Renal cortex interstitium (tissue), 11 donors: ENCODE results near the gene NTRK3. TPM values are rescaled to one million over a fixed set of nuclear protein-coding genes. Genes with fewer than 3 reads are reported as not detected.

ENCODE experiments used
- DNase-seq, 11 donors: peaks; one replicate each; pipeline ENCODE4 v3.0.0-alpha.2; 2013; ENCODE audit warnings: low read depth in 9 of 11, low spot score in 4 of 11; ENCODE audit errors: extremely low read depth in 1 of 11
- polyA plus RNA-seq, 3 donors: library from polyadenylated mRNA; unstranded; fragments of 120-200 nt; gene quantifications; one replicate each; pipeline ENCODE4 v1.2.1, GENCODE V29; 2013; ENCODE audit not compliant: insufficient read length in 3 of 3

The NTRK3 gene
- polyA plus RNA-seq, 3 donors, result 9.1 to 19.2 (median 13.7) TPM

DNA sequence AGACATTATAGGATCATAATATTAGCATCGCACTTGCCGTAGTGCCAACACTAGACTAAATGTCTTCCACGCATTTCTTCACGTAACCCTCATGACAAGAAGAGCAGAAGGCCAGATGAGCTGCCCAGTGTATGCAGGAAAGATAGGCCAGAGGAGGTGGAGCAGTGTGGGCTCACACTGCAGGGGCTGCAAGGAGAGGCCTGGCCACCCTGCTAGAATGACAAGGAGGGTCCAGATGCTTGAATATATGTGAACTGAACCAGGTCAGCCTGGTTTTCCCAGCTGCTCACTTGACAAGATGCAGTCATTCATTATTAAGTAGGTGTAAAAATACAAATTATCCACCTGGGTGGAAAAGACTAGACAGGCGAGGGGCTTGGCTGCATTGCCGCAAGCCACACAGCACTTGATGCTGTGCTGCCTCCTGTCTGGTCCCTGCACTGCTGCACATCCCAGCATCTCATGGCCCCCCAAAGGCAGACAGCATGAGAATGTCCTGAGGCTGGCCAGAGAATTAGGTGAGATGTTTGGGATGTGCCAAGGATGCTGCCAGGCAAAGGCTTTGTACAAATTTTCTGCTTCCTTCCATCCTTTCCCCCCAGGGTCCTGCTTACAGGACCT is 115.2 kb downstream of the NTRK3 start:
- DNase-seq, result no peak

DNA sequence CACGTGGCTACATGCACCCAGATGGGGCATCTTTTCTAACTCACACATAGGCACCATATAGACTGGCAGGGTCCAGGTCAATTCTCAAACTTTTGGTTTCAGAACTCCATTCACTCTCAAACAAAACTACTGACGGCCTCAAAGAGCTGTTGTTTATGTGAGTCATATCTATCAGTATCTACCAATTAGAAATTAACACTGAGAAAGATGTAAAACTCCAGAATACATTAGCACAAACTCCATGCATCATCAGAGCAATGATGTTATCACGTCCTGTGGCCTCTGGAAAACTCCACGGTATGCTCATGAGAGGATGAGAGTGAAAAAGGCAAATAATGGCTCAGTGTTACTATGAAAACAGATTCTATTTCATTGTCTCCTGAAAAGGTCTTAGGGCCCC is 116.1 kb downstream of the NTRK3 start:
- DNase-seq, result no peak

DNA sequence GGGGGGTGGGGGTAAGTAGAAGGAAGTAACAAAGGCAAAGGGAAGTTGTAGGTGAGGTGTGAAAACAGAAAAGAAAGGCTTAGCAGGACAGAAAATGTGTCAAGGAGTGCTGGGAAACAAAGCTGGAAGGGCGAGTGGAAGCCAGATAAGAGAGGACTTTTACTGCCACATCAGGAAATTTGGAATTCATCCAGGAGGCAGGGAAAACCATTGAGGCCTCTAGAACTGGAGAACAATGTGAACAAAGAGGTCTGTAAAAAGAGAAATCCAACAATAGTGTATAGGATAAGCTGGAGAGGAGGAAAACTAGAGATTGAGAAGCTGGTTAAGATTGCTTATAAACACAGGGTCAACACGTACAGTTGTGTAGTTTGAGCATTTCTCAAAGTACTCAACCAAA is 116.6 kb downstream of the NTRK3 start:
- DNase-seq, result no peak

DNA sequence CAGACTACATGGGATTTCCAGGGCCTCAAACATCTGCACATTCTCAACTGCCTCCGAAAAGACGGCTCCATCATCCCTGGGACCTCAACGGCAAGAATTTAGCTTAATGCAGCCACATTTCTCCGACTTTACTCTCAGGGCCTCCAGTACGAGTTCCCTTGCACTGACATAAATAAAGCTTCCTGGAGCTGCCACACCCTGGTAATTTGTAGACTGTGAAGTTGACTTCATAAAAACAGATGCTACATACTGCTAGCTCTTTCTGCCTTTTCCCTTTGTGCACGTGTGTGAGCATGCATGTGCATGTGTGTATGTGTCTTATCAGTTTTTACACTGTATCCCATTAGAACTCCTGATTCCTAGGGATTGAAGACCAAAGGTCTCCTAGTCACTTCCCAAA is 122.7 kb downstream of the NTRK3 start:
- DNase-seq, result no peak

DNA sequence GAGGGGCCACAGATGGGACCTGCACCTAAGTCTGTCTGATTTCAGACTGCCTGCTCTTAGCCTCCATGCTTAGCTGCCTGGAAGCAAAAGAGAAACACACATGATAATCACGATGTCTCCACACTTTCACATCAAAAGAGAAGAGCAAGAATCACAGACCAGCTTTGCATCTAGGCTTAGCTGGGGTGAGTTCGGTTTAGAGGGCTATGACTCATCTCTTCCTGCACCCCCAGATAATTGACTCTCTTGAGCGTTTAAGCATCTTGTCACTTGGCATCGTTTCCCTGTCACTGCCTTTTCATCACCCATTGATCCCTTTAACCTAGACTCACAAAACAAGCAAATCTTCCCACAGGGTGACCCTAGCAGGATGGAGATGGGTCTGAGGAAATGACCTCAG is 124.0 kb downstream of the NTRK3 start:
- DNase-seq, result no peak

DNA sequence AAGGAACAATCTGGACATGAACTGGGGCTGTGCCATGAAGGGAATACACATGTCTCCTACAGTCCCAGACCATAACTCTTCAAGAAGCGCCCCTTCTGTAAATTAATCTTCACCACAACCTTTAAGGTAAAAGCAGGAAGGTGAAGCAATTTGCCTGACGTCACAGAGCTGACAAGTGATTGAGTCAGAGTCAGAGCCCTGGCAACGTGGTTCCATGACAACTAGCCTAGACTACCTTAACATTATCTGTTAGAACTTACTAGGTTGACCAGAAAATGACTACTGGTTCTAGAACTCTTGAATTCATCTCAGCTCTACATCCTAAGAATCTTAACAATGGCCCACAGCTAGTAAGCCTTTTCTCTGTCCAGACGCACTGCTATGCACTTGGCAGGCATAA is 124.6 kb downstream of the NTRK3 start:
- DNase-seq, result no peak

DNA sequence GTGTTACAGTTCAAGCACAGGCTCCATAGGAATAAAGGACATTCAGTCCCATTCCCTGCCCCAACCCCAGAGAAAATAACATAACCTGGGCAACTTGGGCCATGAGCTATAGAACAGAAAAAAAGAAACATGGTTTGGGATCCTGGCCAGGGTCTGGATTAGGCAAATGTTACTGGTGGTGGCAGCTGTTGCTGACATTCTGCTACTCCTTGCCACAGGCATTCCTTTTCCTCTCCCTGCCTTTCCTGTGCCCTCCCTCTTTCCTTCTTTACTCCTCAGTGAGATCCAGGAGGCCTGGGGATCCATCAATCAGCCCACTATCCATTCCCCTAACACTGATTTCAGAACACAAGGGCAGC is 129.1 kb downstream of the NTRK3 start:
- DNase-seq, result no peak

DNA sequence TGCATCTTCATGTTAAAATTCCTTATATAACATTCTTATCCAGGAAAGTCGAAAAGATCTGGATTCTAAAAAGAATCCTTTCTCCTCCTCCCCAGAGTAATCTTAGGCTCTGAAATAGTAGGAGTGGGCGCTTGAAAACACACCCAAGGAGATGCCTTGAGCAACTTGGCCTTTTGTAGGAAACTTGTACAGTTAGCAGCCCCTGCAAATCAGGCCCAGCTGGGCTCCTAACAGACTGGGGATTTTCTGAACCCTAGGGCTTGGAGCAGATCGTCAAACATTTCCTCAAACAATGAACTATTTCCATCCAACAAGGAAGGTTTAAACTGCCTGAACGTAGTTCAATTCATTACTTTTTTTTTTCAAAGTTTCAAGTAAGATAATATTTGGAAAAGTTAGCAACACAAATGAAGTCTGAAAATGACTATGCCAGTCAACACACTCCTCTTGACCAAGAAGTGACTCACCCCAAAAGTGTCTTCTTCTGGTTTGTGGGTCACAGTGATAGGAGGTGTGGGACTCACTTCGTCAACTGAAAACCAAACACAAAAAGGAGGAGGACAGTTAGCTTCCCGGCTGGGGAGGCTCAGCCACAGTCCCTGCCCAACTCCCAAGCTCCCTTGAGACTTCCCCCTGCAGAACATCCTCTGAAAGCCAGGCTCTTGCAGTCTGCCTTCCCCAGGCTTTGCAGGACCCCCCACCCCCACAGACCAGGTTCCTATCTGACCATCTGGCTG is 129.7 kb downstream of the NTRK3 start:
- DNase-seq, result no peak

DNA sequence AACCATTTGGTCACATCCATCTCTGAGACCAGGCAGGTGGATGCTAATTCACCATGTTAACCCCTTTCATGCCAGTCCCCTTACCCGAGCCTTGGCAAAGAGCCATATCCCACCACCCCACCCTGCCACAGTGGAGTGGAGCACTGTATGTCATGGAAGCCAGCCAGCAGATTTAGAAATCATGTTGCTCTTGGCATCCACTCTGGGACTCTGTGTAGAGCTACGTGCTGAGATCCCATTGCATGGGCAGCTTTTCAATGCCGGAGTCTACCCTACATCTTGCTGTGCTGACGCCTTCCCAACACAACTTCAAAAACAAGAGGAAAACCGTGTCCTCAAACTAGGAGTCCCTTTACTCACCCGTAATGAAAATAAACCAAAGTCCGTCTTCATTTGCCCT is 131.0 kb downstream of the NTRK3 start:
- no peak for DNase-seq

DNA sequence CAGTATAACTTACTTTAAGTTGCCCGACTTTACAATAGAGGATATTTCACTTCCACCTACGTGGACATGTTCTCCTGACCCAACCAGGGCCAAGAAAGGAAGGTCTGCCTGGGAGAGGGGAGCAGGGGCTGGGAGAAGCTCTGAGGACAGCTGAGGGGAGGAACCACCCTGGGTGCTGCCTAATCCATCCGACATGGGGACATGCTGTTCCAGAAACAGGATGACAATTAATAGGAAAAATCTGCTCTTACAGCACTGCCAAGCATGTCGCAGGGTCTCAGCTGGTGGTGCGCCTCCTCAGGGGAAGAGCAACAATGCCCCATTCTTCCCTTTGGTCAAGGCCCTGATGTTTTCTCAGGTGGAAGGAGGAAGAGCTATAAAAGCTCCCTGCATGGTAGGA is 132.3 kb downstream of the NTRK3 start:
- DNase-seq, result no peak

DNA sequence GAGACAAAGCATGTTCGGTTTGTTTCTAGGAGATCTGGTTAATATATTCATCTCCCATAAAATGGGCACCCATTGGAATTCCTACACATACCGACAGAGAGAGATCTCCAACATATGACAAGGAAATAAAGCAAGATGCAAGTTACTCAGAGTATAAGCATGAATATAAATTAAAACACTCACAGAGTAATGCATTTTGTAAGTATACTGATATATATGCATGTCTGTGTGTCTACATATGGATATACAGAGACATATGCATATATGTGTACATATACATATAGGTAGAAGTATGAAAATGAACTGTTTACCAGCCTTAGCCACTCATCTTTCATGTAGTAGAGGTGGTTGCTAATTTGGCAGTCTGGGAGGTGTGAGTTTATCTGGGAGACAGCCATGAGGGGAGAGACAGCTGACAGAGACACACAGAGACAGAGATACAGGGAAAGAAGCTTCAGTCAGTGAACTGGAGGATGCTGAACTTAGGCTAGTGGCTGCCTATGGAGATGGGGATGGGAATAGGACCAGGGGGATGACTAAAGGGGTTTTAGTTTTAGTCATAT is 134.5 kb downstream of the NTRK3 start:
- DNase-seq, result no peak

DNA sequence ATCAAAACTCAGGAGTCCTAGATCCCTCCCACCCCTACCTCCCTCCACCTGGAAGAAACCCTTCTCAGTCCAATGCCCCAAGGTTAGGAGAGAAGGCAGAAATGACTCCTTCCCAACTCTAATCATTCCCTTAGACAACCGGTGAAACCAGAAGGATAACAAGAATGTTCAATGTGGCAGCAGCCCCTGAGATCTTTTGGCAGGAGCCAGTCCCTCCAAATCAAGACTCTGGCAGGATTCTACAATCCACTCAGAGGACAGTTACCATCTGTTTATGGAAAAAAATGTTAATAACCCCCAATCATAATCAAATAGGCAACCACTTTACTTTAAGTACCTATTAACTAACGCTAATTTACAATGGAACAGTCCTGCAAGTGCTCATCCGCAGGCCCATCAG is 136.5 kb downstream of the NTRK3 start:
- no peak for DNase-seq

DNA sequence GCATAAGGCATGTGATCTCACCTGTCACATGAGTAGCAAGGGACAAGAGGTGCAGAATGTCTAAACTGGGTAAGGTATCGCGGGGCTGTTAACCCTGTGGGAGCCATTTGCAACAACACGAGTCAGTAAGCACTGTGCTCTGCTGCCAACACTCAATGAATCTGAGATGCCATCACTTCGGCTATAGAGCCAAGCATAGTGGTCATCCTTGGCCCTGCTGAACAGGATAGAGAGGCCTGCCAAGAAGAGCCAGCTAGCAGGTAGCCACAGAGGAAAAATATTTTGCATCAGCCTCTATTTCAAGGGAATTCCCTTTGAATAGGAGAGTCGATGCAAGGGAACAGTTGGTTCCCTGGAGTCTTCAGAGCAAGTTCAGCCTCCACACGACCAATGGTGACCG is 137.8 kb downstream of the NTRK3 start:
- no peak for DNase-seq

DNA sequence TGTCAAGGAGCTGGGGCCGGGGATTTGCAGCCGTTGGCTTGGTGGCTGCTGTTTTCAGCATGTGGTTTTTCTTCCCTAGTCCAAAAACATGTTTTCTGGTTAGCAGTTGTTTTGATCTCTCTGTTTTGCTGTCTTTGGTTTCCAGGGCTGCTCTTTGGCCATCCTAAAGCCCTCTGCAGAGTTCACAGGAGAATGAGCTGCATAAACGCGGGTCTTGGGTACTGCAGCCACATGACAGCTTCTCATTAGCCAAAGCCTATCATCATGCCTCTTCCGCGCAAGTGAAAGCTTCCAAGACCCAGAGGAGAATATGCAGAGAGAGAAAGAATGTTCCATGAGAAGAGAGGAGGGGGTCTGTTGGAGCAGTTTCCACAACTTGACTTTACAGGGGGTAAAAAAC is 138.5 kb downstream of the NTRK3 start:
- DNase-seq, result no peak

DNA sequence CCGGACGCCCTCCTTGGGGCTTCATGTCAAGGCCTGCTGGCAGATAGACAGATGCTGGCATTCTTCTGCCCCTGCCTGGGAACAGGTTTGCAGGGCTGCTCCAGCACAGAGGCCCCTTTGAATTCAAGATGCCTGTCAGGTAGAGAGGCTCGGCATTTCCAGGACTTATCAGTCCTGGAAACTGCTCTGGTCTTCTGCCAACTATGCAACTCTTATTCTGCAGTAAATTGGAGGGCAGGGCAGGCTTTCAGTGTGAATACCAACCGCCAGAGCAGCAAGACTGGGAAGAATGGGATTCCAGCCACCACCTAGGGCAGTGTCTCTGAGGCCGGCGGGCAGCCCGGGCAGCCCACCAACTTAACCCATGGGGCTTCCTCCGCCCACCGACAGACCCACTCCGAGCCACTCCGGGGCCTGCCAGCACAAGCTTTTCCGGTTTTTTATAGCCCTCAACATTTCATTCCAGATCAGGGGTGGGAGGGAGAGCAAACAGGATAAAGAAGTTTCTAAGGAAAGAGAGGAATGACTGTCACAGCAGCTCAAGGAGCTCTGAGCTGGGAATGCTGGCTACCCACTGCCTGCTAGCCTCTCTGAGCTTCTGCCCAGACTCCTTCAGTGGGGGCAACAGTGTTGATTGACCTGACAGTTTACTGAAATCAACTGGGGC is 140.9 kb downstream of the NTRK3 start:
- DNase-seq, result peak in 1 of 11 donors; percentile 3

DNA sequence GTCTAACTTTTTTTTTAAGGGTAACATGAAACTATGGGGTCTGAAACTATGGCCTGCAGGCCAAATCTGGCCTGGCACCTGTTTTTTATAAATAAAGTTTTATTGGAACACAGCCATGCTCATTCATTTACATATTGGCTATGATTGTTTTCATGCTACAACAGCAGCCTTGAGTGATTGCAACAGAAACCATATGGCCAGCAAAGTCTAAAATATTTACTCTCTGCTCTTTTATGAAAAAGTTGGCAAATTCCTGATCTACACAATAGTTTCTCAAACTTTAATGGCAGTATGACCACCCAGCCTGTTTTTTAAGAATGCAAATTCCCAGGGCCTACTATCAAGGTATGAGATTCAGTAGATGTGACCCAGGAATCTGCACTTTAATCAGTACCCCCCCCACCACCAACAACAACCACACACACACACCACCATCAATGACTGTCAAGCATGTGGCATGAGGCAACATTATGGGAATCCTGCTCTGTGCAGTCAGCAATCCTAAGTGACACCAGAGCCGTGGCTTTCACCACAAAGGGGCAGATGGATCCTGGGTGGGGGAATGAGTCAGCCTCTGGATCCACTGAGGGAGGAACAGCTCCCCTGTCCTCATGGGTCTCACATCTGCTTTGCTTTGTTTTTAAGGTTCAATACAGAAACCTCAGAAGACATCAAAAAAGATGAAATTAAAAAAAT is 142.8 kb downstream of the NTRK3 start:
- DNase-seq, result no peak

DNA sequence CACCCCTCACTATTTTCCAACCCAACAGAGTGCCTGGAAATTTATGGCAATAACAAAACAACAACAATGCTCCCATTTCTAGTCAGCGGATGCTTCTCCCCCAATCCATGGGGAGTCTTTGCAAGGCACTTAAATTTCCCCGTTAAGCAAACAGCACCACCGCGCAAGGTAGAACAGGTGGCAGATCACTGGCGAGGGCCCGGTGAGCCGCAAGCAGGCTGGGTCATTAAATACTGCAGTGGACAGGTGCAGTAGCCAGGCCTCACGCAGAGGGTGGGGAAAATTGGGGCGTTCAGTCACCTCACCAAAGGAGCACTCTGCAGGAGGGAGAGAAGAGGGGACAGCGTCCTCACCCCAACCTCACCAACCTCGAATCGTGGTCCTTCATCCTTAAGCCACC is 147.5 kb downstream of the NTRK3 start:
- DNase-seq, result no peak

DNA sequence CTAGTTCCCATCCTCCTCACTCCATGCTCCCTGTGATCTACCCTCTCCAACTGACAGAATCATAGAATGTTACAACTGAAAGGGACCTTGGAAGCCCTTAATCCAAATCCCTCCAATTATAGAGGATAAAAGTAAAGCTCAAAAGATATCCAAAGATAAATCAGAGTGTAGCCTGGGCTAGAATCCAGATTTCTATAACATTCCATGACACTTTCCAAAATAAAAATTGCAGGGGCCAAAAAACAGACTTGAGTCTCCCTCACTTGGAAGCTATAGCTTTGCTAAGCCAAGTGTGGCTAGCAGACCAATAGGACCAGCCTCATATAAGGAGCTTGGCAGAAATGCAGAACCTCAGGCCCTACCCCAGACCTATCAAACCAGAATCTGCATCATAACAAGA is 148.1 kb downstream of the NTRK3 start:
- no peak for DNase-seq

DNA sequence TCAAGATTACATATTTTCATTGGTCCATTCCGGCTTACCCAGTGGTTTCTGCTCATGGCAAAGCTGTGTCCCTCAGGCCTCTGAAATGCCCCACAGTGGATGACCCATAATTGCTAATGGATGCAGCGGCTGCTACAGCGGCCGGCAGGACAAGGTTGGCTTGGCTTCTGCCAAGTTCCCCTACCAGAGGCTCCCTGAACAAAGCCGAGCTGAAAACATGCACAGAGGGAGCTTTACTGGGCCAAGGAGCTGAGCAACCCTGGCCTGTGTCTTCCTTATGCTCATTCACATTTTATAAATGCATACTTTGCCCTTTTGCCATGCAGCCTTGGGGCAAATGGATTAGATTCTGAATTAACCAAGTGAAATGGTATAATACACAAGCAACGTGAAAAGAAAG is 150.5 kb downstream of the NTRK3 start:
- DNase-seq, result no peak

DNA sequence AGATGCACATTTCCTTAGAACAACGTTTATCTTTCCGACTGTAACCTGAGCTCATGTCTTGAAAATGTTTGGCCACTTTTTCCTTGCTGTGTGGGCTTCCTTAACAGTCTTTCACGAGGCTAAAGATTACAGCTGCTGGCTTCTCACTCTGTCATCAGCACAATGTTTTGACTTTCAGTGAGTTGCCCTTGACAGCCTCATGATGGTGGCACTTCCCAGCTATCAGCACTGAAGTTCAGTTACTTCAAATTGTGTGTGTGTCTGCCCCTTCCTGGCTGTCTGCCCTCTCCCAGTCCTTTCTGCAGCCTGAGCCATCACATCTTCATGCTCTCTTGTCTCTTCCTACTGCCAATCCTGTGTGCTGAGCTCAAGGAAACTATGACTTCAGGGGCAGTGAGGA is 152.2 kb downstream of the NTRK3 start:
- DNase-seq, result no peak
